Activated CD4-positive, CD25-positive, alpha-beta regulatory T cell (primary cell): ENCODE measurements around the gene NCAM2.

Source experiments
- DNase-seq, 4 experiments: peaks; one replicate each; lab custom pipeline; 2025; lab: John Stamatoyannopoulos, UW

NCAM2 gene

GRCh38 chr21:21175798-21176334 lies 177.7 kb downstream of the NCAM2 start:
- DNase-seq, result no peak

DNA sequence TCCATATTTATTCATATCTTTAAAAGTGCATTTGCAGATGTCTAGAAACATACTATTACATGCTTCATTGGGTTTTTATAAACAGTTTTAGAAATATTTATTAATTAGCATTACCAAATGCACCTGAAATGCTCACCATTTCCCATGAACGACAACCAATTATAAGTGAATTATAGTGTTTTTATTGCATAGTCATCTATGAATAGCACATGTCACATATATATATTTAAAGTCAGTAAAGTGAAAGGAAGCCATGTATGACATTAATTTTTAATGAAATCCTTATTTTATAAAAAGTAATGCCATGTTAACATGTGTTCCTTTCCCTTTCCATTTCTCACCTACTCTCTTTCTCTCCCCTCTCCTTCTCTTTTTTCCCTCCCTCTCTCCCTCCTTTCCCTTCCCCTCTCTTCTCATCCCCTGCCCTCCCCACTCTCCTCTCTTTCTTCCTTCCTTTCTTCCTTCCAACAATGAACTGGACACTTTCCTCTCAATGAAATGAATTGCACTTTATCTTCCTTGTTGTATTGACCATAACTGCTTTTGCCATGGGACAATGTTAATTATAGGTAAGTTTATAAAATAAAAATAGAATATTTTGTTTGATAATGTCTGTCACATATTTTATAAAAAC lies 179.3 kb downstream of the NCAM2 start:
- no peak for DNase-seq

DNA sequence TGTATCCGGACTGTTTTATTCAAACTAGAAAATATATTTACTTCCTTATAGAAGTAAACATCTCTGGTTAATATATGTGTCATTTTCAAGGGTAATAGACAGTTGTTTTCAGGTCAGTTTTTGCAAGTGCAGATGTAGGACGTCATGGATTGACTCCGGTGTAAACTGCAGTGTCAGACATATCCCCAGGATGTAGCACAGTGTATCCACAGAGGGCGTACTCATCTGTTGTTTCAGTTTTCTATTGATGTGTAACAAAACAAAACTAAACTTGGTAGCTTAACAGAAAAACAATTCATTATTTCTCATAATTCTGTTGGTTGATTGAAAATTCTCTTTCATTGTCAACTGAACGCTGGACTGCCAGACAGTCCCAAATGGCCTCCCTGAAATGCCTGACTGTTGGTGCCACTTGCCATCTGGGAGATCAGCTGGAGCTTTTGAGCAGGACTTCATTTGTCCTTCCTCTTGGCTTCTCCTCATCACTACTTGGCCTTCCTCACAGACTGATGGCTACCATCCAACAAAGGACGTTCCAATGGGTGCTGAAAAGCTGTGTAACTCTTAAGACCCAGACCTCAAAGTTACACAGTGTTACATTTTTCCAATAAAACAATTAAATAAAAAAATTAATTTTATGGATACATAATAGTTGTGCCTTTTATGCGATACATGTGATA lies 181.6 kb downstream of the NCAM2 start:
- DNase-seq, result no peak

DNA sequence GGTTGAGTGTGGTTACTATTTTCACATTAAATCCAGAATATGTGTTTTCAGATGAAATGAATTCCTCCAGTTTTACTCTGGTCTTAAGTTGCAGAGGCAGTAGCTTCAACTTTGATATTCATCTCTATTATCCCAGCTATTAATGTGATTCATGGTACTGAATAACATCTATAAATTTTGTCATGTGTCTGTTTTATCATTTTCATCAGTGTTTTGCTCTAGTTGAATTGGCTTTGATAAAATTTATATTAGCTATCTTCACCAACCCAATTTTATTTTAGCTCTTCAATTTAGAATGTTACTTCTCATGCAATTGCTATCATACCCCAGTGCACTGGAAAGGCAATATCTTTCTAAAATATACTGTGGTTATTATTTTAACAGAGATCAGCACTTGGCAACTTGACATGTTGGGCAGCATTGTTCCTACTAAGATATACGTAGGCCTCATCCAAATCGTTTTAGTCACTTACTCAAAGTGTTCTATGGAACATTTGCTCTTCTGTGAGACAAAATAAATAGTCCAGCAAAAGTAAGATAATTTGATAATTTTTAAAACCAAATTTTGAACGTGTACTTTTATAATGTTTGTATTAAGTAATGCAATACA lies 184.3 kb downstream of the NCAM2 start:
- DNase-seq, result no peak

DNA sequence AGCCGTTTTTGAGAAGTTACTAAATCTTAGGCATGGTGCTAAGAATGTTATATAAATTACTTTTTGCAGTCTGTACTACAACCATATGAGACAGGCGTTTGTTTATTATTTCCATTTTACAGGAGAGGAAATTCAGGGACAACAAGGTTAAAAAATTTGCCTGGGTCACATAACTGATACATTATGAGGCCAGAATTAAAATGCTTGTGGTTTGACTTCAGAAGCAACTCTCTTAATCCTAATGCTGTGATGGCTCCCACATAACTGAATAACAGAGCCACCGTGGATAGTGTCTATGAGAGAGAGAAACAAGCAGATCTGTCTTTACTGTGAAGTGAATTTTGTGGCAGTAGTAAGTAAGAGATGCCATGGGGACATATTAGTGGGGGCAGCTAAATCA lies 184.9 kb downstream of the NCAM2 start:
- no peak for DNase-seq

DNA sequence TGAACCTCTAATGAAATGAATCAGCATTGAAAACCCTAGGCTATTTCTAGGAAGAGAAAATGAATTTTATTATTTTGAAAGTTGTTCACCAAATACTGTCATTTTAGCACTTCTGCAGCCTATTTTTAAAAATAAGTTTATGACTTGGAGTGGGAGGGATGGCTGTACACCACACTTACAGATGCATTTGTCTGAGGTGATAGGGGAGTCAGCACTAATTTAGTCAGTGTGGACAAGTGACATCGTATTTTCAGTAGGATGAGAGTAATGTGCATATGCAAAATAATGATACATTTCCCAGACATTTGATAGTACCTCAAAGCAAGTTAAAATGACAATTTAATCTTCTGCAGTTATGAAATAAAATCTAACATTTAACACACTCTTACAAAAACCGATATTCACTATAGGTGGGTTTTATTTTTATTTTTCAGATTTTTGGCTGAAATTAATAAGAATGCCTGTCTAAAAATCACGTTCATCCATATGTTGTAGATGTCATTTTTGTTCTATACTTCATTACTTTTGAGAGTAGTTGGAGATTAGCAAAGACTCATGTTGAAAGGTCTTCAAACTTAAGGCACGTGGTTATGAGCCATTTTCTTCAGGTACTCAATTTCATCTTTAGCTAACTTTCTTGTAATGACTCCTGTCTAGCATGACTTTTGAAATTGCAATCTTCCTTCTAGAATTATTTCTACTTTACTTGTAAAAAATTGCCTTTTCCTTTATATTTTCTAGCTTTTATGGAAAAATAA lies 186.7 kb downstream of the NCAM2 start:
- DNase-seq, result no peak

DNA sequence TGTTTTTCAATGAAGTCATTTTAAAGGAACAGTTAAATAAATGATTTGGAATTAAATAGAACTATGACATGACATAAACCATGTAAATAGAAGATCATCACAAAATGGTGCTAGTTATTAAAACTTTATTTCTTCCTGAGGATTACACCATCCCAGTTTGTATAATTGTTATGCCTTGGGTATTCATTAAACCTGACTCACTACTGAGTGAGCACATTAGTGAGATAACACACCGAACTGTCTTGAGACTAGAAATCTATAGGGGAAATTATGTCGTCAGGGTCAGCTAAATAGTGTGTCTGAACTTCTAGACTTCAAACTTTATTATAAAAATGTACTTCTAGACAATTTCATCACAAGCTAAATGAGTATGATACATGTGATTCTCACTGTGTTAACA lies 189.4 kb downstream of the NCAM2 start:
- DNase-seq, result no peak

DNA sequence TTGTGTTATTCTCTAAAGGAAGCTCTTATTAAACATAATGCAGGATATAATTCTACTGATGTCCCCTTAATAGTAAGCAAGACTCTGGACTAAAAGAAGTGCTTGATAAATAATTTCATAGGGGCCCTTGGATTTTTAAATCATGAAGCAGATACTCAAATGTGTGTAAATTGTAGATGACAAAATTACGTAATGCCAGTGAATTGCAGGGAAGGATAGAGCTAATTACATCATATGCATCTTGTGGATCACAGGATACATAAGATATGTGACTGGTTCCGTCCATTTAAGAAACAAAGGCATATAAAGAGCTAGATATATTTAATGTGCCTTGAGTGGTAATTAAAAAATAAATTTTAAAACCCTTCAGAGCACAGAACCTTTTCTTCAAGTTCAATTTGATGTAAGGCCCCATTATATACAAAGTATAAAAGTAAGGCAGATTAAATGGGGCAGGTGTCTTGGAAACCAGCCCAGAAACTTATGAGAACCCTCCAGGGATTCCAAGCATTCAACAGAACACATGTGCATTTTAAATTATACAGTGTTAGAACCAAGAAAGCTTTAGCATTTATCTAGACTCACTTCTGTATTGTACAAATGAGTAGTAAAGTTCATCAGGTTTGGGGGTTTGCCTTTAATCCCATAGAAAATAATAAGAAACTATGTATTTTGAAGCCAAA lies 190.4 kb downstream of the NCAM2 start:
- no peak for DNase-seq

GRCh38 chr21:21195417-21195943 lies 197.3 kb downstream of the NCAM2 start:
- DNase-seq, result no peak

- no peak for DNase-seq
Observed at GRCh38 chr21:21196087-21196486, 197.9 kb downstream of the NCAM2 start.

DNA sequence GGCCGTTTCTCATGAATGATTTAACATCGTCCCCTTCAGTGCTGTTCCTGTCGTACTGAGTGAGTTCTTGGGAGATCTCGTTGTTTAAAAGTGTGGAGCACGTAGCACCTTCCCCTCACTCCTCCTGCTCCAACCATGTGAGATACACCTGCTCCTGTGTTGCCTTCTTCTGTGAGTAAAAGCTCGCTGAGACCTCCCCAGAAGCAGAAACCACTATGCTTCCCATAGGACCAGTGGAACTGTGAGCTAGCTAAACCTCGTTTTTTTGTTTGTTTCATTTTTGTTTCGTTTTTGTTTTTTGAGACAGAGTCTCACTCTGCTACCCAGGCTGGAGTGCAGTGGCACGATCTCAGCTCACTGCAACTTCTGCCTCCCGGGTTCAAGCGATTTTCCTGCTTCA lies 198.6 kb downstream of the NCAM2 start:
- no peak for DNase-seq

DNA sequence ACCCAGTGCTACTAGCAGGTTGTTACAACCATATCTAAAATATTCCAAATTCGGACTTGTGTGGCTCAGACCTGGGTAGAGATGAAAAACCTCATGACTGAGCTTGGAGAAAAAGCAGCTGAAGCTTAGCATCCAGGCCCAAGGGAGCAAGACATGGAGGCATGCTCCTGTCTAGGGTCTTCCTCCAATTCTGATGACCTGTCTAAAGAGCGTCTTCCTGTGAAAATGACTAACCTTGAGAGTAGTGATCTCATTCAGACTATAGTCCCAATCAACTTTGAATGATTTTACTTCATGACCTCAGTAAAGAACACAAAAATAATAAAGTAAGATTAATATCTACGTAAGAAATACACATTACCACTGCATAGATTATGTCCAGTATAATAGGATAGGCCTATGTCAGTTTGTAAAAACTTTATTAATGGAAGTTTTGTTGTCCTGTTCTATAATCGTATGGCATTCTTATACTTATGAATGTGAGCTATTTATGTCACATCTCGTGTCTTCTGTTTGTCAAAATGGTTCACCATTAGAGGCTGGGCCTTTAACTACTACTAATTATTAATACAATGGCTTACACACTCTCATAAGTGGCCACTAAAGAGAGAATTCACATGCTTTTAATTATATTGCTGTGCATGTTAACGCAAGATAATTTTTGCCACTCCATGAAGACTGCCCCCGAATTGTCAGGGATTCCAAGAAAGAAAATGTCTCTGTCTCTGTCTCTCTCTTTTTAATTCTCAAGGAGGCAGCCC lies 201.3 kb downstream of the NCAM2 start:
- no peak for DNase-seq

GRCh38 chr21:21200103-21200938 lies 202.1 kb downstream of the NCAM2 start:
- no peak for DNase-seq

GRCh38 chr21:21200939-21201615 lies 202.9 kb downstream of the NCAM2 start:
- no peak for DNase-seq

GRCh38 chr21:21203822-21204339 lies 205.7 kb downstream of the NCAM2 start:
- DNase-seq, result no peak

DNA sequence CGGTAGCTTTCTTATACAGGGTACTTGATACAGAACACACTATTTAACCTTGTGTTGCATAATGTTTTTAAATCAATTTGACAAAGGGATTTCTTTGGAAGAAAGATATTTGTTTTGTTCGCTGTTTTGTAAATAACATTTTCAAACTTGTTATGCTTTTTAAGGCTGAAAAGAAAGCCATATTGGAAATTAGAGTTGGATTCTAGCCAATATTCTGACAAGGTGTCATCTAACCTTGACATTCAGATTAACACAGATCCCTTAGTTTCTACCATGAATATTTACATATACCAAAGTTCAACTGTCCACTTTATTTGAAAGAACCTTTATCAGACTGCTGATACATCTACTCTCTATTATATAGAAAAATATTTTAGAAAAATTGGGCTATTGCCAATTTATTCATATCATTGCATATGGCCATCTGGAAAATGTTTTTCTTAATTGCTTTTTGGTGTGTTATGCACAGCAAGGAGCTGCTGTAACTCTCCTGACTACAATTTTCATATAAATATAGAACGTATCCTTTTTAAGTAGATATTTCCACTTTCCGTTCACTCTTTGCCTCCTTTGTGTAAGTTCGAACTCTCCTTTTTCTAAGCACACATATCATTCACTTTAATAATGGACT lies 206.3 kb downstream of the NCAM2 start:
- no peak for DNase-seq

DNA sequence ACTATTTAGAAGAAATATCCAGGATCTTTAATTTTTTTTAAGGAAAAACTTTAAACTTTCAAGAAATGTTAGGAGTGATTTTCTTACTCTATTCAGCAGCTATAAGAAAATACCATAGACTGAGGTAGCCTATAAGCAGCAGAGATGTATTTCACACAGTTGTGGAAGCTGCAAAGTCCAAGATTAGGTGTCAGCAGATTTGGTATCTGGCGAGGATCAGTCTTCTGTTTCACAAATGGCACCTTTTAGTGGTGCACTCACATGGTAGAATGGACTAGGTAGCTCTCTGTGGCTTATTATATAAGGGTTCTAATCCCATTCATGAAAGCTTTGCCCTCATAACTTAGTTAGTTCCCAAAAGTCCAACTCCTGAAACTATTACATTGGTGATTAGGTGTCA lies 207.4 kb downstream of the NCAM2 start:
- DNase-seq, result no peak

- no peak for DNase-seq
Observed at GRCh38 chr21:21210552-21210951, 212.3 kb downstream of the NCAM2 start.

DNA sequence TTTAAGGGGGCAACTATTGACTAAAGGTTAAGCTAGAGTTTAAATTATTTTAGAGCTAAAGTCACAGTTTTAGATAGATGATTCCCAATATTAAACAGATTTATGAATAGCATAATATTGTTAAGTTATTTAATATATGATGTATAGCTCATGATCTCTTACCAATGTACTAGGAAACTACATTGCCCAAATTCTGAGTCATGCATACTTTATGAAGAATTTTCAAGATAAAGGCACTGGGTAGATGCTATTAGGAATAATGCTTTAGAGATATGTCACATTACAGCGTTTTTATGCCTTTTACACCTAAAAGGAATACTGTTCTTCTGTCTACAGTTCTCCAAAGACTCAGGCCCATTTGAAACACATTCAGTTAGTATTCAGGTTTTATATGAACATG lies 215.1 kb downstream of the NCAM2 start:
- DNase-seq, result no peak
